GM12872 (cell line): ENCODE data around the gene HOXB2.

ENCODE experiments used
- TF ChIP-seq, protein P1 (sequence below): IDR thresholded peaks from 3 replicates; pipeline ENCODE4 v1.5.1; 2011; ENCODE audit warnings: low read depth, mild to moderate bottlenecking, low read length, moderate library complexity; ENCODE audit not compliant: insufficient read depth

The HOXB2 gene

DNA sequence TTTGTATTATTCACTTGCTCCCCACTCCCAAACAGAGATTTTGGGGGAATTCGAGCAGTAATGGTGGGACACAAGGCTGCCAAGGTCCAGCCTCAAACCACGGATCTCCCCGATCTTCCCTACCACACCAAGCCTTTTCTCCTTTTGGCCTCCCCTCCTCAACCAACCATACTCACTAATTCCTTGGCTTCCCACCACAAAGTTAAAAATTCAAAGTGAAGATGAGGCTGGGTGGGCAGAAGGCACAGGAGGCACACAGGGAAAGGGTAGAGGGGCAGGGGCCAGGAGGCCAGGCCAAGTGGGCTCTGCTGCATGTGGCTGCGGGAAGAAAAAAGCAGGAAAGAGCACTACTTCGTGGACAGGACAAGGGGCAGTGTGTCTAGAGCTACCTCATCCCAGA is 18.0 kb upstream of the HOXB2 start:
- TF ChIP-seq, protein P1, sequence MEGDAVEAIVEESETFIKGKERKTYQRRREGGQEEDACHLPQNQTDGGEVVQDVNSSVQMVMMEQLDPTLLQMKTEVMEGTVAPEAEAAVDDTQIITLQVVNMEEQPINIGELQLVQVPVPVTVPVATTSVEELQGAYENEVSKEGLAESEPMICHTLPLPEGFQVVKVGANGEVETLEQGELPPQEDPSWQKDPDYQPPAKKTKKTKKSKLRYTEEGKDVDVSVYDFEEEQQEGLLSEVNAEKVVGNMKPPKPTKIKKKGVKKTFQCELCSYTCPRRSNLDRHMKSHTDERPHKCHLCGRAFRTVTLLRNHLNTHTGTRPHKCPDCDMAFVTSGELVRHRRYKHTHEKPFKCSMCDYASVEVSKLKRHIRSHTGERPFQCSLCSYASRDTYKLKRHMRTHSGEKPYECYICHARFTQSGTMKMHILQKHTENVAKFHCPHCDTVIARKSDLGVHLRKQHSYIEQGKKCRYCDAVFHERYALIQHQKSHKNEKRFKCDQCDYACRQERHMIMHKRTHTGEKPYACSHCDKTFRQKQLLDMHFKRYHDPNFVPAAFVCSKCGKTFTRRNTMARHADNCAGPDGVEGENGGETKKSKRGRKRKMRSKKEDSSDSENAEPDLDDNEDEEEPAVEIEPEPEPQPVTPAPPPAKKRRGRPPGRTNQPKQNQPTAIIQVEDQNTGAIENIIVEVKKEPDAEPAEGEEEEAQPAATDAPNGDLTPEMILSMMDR, result no peak

DNA sequence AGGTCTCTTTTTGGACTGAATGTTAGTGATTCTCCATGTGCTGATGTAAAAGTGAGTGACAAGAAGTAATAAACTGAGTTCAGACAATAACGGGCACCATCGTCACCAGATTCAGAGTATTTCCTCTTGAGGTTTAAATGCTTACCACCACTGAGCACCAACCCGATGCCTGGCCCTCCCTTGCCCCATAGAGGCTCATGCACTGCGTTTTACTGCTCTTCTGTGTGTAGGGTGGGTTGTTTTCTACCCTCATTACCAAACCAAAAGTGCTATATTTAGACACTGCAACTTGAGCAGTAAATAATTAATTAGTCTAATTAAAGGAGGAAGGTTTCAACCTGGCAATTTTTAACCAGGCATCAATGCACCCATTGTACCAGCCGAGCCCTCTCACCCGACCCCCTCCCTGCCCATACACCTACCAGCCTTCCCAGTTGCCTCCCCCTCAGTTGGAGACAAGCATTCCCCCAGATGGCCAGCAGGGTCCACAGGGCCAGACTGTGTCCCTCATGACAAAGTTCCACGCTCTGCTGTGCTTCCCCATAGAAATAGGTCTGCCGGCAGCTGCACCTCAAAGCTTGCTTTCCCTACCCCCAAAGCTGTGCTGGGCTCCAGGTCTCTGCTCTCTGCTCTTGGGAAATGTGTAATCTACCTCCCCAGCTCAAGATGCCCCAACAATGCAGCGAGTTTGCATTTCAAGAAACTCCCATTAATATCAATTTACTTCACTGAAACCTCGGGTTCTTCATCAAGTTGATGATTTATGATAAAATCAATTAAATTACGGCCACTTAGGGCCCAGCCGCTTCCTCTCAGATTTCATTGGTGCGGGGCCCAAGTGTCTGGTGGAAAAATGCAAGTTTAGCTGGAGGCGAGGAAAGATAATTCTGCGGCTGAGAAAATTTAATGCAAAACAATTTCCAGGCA is 17.2 kb upstream of the HOXB2 start:
- TF ChIP-seq, protein P1, result peak; percentile 61

DNA sequence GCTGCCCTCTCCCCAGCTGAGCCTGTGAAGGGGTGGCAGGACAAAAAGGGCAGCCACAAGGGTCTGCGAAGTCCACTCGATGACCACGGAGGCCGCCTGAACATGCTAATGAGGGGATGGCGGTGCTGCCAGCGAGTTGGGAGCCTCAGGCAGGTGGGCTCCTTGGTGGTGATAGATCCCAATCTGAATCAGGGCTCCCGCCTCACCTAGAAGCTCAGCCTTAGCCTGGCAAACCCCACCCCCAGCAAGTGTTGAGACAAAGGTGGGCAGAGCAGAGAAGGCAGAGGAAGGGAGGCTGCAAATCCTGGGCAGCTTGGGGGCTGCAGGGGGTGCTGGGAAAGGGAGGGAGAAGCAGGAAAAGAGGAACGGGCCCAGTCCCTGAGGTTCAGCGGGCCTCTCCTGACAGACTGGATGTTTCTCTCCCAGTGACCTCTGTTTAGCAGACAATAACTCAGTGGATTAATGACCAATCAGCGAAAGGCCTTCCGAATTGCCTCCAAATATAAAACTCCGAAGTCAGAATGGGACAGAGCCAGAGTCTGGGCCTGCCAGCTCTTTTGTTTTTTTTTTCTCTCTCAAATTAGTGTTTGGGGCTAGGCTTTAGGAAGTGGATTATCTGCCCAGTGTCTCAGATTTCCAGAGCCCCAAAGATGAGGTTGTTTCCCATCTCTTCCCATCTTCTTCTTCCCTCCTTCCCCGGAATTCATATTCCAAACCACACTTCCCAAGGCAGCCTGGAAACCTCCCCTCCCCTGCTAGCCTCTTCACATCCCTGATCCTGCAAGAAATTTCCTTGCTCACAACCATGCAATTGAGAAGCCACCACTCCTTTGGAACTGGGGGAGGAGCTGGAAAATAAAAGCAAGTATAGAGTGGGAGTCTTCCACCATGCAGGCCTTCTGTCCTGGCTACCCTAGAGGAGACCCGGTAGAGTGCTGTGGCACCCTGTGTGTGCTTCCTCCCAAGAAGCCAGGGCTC is 15.2 kb upstream of the HOXB2 start:
- TF ChIP-seq, protein P1, result no peak

DNA sequence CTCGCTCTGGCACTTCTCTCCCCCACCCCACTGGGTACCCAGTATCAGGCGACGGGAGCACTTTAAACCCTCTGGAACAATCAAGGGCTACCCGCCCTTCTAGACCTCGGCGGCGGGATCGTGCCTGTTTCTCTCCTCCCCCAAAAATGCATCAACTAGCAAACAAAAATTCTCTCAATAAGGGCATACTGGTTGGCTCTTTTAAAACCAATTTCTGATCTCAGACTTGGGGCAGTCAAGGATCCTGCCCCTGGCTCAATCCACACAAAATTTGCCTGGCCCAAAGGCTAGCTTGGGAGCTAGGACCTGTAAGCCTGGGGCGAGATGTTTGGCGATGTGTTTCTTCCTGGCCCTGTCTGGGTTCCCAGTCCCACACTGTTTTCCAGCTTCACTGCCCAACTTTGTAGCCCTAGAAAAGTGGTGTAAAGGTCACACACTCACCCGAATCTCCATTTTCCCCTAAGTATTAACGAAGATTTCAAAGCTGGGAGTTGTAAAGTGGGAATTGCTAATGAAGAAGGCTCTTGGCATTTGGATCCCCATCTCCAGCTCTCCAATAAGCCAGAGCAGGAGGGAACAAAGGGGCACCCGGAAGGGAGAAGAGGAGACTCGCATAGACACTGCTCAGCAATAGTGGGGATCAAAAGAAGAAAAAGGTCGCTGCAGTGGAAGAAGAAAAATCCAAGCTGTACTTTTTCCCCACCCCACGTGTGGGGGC is 14.4 kb upstream of the HOXB2 start:
- TF ChIP-seq, protein P1, result no peak

DNA sequence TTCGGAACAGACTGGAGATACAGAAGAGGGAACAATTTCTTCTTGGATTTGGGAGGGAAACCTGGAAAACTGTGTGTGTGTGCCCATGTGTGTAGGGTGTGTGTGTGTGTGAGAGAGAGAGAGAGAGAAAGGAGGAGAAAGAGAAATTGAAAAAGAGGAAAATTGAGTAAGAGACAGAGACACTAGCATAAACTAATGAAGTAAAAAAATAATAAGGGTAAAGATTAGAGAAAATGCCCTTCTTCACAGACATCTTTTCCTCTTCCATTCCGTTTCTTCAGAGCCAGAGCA is 13.9 kb upstream of the HOXB2 start:
- TF ChIP-seq, protein P1, result no peak

DNA sequence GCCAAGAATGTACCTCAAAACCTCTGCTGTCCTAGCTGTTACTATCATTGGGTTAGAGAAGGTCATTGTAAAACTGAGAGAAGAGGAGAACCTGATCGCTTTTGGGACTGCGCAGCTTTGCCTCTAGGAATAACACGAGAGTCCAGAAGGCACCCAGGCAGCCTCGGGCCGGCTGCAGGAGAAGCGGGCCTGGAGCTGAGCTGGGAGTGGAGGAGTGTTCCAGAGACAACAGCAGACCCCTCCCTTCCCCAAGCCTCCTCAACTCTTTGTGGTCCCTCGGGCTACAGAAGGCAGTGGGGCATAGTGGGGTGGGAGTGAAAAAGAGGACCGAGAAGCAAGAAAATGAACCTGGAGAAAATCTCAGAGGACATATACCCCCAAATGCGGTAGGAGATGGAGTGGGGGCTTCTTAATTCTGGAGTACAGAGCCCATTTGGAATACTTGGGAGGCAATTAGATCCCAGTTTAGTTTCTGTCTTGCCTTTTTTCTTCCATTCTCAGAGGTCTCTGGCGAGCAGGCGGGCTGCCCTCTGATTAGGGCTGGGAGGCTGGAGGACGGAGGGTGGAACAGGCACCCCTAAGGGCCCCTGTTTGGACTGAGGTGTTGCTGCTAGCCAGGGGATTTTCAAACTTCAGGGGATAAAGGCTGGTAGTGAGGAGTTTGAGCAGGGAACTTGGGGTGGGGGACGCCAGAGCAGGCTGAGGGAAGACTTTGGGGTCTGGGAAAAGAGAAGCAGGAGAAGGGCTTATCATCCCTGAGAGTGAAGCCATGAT is 13.3 kb upstream of the HOXB2 start:
- TF ChIP-seq, protein P1, result no peak
